K562 (cell line): ENCODE data around the gene SH2D1A. TPM values are rescaled to one million over a fixed set of nuclear protein-coding genes. Genes with fewer than 3 reads are reported as not detected.
A peak's percentile ranks its signal among the peaks of the same experiment; 100 is the strongest.

ENCODE experiments used
- ARID3A ChIP-seq: IDR thresholded peaks from 2 replicates; pipeline ENCODE4 v1.6.1; 2012; ENCODE audit warnings: low read depth, low read length, improper control_type of control experiment, borderline replicate concordance
- CBFA2T3 ChIP-seq: fragments of 450-650 bp; IDR thresholded peaks from 2 replicates; pipeline ENCODE4 v1.6.1; 2017
- DPF2 ChIP-seq: fragments of 450-650 bp; IDR thresholded peaks from 2 replicates; pipeline ENCODE4 v1.6.1; 2016
- EP300 ChIP-seq: IDR thresholded peaks from 2 replicates; pipeline ENCODE4 v1.6.1; 2012; ENCODE audit warnings: low read length, improper control_type of control experiment
- JUND ChIP-seq, 2 experiments: IDR thresholded peaks; 2 replicates in 1 of 2; 3 replicates in 1 of 2; pipeline ENCODE4 v1.6.1; 2011; ENCODE audit warnings: borderline replicate concordance in 2 of 2, low read depth in 2 of 2, low read length in 2 of 2, improper control_type of control experiment in 1 of 2, missing biosample characterization in 1 of 2, missing genetic modification characterization in 1 of 2, missing genetic modification reagents in 1 of 2
- MAFK ChIP-seq: IDR thresholded peaks from 2 replicates; pipeline ENCODE4 v1.6.1; 2011; ENCODE audit warnings: low read length, improper control_type of control experiment
- MEIS2 ChIP-seq: fragments of 450-650 bp; IDR thresholded peaks from 2 replicates; pipeline ENCODE4 v1.6.1; 2014; ENCODE audit warnings: mild to moderate bottlenecking; ENCODE audit not compliant: partially characterized antibody
- PHTF2 ChIP-seq: fragments of 250-450 bp; sonication (Bioruptor Pico); IDR thresholded peaks from 2 replicates; pipeline ENCODE4 v1.5.0; 2021; ENCODE audit warnings: mild to moderate bottlenecking
- PRPF4 ChIP-seq: fragments of 200-400 bp; formaldehyde crosslinking; IDR thresholded peaks from one replicate; pipeline ENCODE4 v1.6.1; 2017; ENCODE audit warnings: low read length, low read depth, mild to moderate bottlenecking; ENCODE audit not compliant: insufficient read depth, poor library complexity, severe bottlenecking
- SLC30A9 ChIP-seq: fragments of 250-450 bp; sonication (Bioruptor Pico); IDR thresholded peaks from 2 replicates; pipeline ENCODE4 v1.8.0; 2022; ENCODE audit warnings: mild to moderate bottlenecking, moderate library complexity
- TEAD4 ChIP-seq, 2 experiments: sonication (generic) in 1 of 2; formaldehyde crosslinking in 1 of 2; IDR thresholded peaks; 2 replicates each; pipeline versions ENCODE4 v1.6.1 to v1.8.0; 2012 to 2022; ENCODE audit warnings: borderline replicate concordance in 1 of 2, inconsistent platforms in 1 of 2, low read length in 1 of 2, mild to moderate bottlenecking in 1 of 2, missing genetic modification reagents in 1 of 2
- ZNF316 ChIP-seq: fragments of 450-650 bp; IDR thresholded peaks from 2 replicates; pipeline ENCODE4 v1.6.1; 2016
- polyA plus RNA-seq, 8 experiments: library from polyadenylated mRNA; depleted of rRNA in 4 of 8; stranded (reverse) in 5 of 8; unstranded in 3 of 8; fragments of >200 nt; fragmentation: Nextera tagmentation in 2 of 8; fragmentation: Illumina TruSeq in 1 of 8; extraction: Ambion mirVana in 2 of 8; extraction: Trizol in 1 of 8; gene quantifications; 2 replicates each; pipeline versions ENCODE4 v1.2.1 to v1.2.3, GENCODE V29; 2011 to 2014; ENCODE audit warnings: inconsistent platforms in 1 of 8, missing spikeins in 1 of 8
- total RNA-seq, 7 experiments: library from RNA; depleted of rRNA in 6 of 7; stranded (reverse); fragments of >200 nt in 6 of 7; fragmentation: Illumina TruSeq in 2 of 7; extraction: Trizol in 2 of 7; gene quantifications; 2 replicates each; pipeline versions ENCODE4 v1.2.1 to v1.2.3, GENCODE V29; 2011 to 2021; ENCODE audit warnings: low replicate concordance in 1 of 7
- TF ChIP-seq, protein P1 (sequence below): fragments of 450-650 bp; IDR thresholded peaks from 2 replicates; pipeline ENCODE4 v1.6.1; 2016; ENCODE audit warnings: low read depth, mild to moderate bottlenecking, moderate library complexity
- TF ChIP-seq, protein P2 (sequence below): fragments of 250-450 bp; sonication (Bioruptor Pico); IDR thresholded peaks from 2 replicates; pipeline ENCODE4 v1.8.0; 2021; ENCODE audit warnings: moderate library complexity, mild to moderate bottlenecking, inconsistent platforms

SH2D1A gene
- total and polyA plus RNA-seq, 9 of the 15 experiments (the other 6 are each of a cell fraction or from before 2014, with no cell fraction given), result 0.07 to 0.52 (median 0.19) TPM

GRCh38 chrX:124373348-124373747 lies 27.0 kb downstream of the SH2D1A start (continued):
- TF ChIP-seq ARID3A (no peak), PRPF4 (no peak), SLC30A9 (no peak), EP300 (peak; percentile 4; the same call in 1 of the 2 replicates), DPF2 (peak; percentile 31; the same call in 1 of the 2 replicates), JUND (IDR thresholded peaks at IDR 0.05; ENCODE audit: borderline replicate concordance, low read depth, low read length) (no peak), JUND (tag; IDR thresholded peaks at IDR 0.05; ENCODE audit: borderline replicate concordance, low read depth, low read length) (no peak; the same call in 2 of the 3 replicates), ZNF316 (peak; percentile 78), TEAD4 (IDR thresholded peaks at IDR 0.05; ENCODE audit: low read length) (0 out of 2 replicates have a peak, but pooled peaks have one; percentile 10), TEAD4 (CRISPR knock-in tag; IDR thresholded peaks at IDR 0.05; ENCODE audit: borderline replicate concordance) (no peak), MAFK (peak; percentile 21; the same call in 1 of the 2 replicates), PHTF2 (CRISPR knock-in tag) (no peak), MEIS2 (peak; percentile 41), CBFA2T3 (peak; percentile 54)
- TF ChIP-seq, protein P1, sequence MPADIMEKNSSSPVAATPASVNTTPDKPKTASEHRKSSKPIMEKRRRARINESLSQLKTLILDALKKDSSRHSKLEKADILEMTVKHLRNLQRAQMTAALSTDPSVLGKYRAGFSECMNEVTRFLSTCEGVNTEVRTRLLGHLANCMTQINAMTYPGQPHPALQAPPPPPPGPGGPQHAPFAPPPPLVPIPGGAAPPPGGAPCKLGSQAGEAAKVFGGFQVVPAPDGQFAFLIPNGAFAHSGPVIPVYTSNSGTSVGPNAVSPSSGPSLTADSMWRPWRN, result no peak
- TF ChIP-seq, protein P2, sequence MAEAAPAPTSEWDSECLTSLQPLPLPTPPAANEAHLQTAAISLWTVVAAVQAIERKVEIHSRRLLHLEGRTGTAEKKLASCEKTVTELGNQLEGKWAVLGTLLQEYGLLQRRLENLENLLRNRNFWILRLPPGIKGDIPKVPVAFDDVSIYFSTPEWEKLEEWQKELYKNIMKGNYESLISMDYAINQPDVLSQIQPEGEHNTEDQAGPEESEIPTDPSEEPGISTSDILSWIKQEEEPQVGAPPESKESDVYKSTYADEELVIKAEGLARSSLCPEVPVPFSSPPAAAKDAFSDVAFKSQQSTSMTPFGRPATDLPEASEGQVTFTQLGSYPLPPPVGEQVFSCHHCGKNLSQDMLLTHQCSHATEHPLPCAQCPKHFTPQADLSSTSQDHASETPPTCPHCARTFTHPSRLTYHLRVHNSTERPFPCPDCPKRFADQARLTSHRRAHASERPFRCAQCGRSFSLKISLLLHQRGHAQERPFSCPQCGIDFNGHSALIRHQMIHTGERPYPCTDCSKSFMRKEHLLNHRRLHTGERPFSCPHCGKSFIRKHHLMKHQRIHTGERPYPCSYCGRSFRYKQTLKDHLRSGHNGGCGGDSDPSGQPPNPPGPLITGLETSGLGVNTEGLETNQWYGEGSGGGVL (CRISPR knock-in tag), result no peak
